Stimulated activated CD8-positive, alpha-beta memory T cell treated with anti-CD3 and anti-CD28 coated beads, Interleukin-4, amount 100 ng/mL, for 48 hours (primary cell): ENCODE measurements around the gene CRHR1.

Experiments used
- DNase-seq: peaks from one replicate; pipeline ENCODE4 v3.0.0-alpha.2; 2020

Gene CRHR1

GRCh38 chr17:45759761-45760160 lies 24.4 kb upstream of the CRHR1 start:
- no peak for DNase-seq

- DNase-seq = no peak
These were observed 22.1 kb upstream of the CRHR1 start for GRCh38 chr17:45761957-45762565.

GRCh38 chr17:45763182-45763581 lies 20.9 kb upstream of the CRHR1 start:
- no peak for DNase-seq

- no peak for DNase-seq
These were observed 19.6 kb upstream of the CRHR1 start for GRCh38 chr17:45764479-45764878.

GRCh38 chr17:45768000-45768399 lies 16.1 kb upstream of the CRHR1 start:
- no peak for DNase-seq

- no peak for DNase-seq
These were observed 13.4 kb upstream of the CRHR1 start for GRCh38 chr17:45770632-45771270.

GRCh38 chr17:45771271-45771959 lies 12.7 kb upstream of the CRHR1 start:
- no peak for DNase-seq

- no peak for DNase-seq
These were observed 9.0 kb upstream of the CRHR1 start for GRCh38 chr17:45775148-45775547.

- DNase-seq = no peak
These were observed 8.5 kb upstream of the CRHR1 start for GRCh38 chr17:45775576-45776011.

GRCh38 chr17:45776896-45777295 lies 7.2 kb upstream of the CRHR1 start:
- DNase-seq = no peak

- DNase-seq = no peak
These were observed 6.7 kb upstream of the CRHR1 start for GRCh38 chr17:45777388-45777787.

GRCh38 chr17:45780921-45781320 lies 3.2 kb upstream of the CRHR1 start:
- DNase-seq = no peak

GRCh38 chr17:45782889-45783592 lies 1.1 kb upstream of the CRHR1 start:
- DNase-seq = peak; percentile 78

- no peak for DNase-seq
These were observed 377 bp upstream of the CRHR1 start for GRCh38 chr17:45783593-45784292.

- peak; percentile 64 for DNase-seq
These were observed 790 bp downstream of the CRHR1 start for GRCh38 chr17:45784741-45785479.

- no peak for DNase-seq
These were observed 1.5 kb downstream of the CRHR1 start for GRCh38 chr17:45785480-45786193.

GRCh38 chr17:45786349-45786748 lies 2.2 kb downstream of the CRHR1 start:
- no peak for DNase-seq

GRCh38 chr17:45787044-45787443 lies 2.9 kb downstream of the CRHR1 start:
- no peak for DNase-seq

- no peak for DNase-seq
These were observed 3.5 kb downstream of the CRHR1 start for GRCh38 chr17:45787656-45788055.

- no peak for DNase-seq
These were observed 3.9 kb downstream of the CRHR1 start for GRCh38 chr17:45788057-45788456.

- DNase-seq = no peak
These were observed 5.8 kb downstream of the CRHR1 start for GRCh38 chr17:45789874-45790273.
